SU-DHL-6 (cell line): Measurements from ENCODE around the gene INO80E.

ENCODE experiments used
- H2AFZ ChIP-seq: fragments of 200-600 bp; sonication (generic); 2 replicates; pipeline ENCODE4 v1.6.1; 2014; ENCODE audit warnings: low read depth, mild to moderate bottlenecking, moderate library complexity, mixed read lengths, antibody characterized with exemption, low read length; ENCODE audit not compliant: severe bottlenecking
- H3F3A ChIP-seq: fragments of 200-600 bp; shearing (Covaris generic); 2 replicates; pipeline ENCODE4 v1.6.0; 2016; ENCODE audit warnings: antibody characterized with exemption, mild to moderate bottlenecking; ENCODE audit not compliant: insufficient read depth
- H3K27ac ChIP-seq: fragments of 200-600 bp; sonication (generic); 2 replicates; pipeline ENCODE4 v1.5.1; 2016; ENCODE audit warnings: low read depth, mild to moderate bottlenecking, low read length, moderate library complexity, mixed read lengths
- H3K27me3 ChIP-seq: fragments of 200-600 bp; sonication (generic), shearing (Covaris generic); 2 replicates; pipeline ENCODE4 v1.6.0; 2014; ENCODE audit warnings: mild to moderate bottlenecking, low read length
- H3K36me3 ChIP-seq: fragments of 200-600 bp; sonication (generic); 2 replicates; pipeline ENCODE4 v1.6.1; 2014; ENCODE audit warnings: mild to moderate bottlenecking, low read length, mixed read lengths
- H3K4me2 ChIP-seq: fragments of 300-600, 200-600 bp; shearing (Covaris generic), sonication (generic); 2 replicates; pipeline ENCODE4 v1.6.0; 2014; ENCODE audit warnings: low read length, low read depth, mild to moderate bottlenecking; ENCODE audit not compliant: poor library complexity, severe bottlenecking
- H3K4me3 ChIP-seq: fragments of 200-600 bp; sonication (generic); 2 replicates; pipeline ENCODE4 v1.5.1; 2014; ENCODE audit warnings: antibody characterized with exemption, low read length, mild to moderate bottlenecking, mixed read lengths; ENCODE audit not compliant: insufficient read depth, poor library complexity, severe bottlenecking
- H3K79me2 ChIP-seq: fragments of 200-600 bp; sonication (generic); 2 replicates; pipeline ENCODE4 v1.6.1; 2014; ENCODE audit warnings: mild to moderate bottlenecking, low read length, moderate library complexity; ENCODE audit not compliant: insufficient read depth
- H3K9ac ChIP-seq: fragments of 200-600 bp; sonication (generic); 2 replicates; pipeline ENCODE4 v1.7.0; 2014; ENCODE audit warnings: mild to moderate bottlenecking, low read length
- H3K9me2 ChIP-seq: fragments of 200-600 bp; sonication (generic); replicated peaks from 2 replicates; pipeline ENCODE4 v1.6.1; 2014; ENCODE audit warnings: low read length; ENCODE audit not compliant: insufficient read depth
- H3K9me3 ChIP-seq: fragments of 200-600 bp; sonication (generic); 2 replicates; pipeline ENCODE4 v1.6.1; 2014; ENCODE audit warnings: low read length, mixed read lengths; ENCODE audit not compliant: insufficient read depth
- H4K20me1 ChIP-seq: fragments of 200-600 bp; sonication (generic); 2 replicates; pipeline ENCODE4 v1.6.1; 2014; ENCODE audit warnings: low read depth, mild to moderate bottlenecking, antibody characterized with exemption, low read length, moderate library complexity, mixed read lengths
- CTCF ChIP-seq: fragments of 200-600 bp; sonication (generic); IDR thresholded peaks from one replicate; pipeline ENCODE4 v1.5.1; 2017; ENCODE audit warnings: antibody characterized with exemption, mild to moderate bottlenecking, low read length, moderate library complexity; ENCODE audit not compliant: insufficient read depth, poor library complexity, severe bottlenecking
- EZH2phosphoT487 ChIP-seq: fragments of 200-600 bp; sonication (generic), shearing (Covaris generic); conservative IDR thresholded peaks from 2 replicates; pipeline ENCODE4 v1.6.1; 2018; ENCODE audit warnings: mild to moderate bottlenecking, antibody characterized with exemption, low read length, moderate library complexity, mixed read lengths

Gene INO80E

DNA sequence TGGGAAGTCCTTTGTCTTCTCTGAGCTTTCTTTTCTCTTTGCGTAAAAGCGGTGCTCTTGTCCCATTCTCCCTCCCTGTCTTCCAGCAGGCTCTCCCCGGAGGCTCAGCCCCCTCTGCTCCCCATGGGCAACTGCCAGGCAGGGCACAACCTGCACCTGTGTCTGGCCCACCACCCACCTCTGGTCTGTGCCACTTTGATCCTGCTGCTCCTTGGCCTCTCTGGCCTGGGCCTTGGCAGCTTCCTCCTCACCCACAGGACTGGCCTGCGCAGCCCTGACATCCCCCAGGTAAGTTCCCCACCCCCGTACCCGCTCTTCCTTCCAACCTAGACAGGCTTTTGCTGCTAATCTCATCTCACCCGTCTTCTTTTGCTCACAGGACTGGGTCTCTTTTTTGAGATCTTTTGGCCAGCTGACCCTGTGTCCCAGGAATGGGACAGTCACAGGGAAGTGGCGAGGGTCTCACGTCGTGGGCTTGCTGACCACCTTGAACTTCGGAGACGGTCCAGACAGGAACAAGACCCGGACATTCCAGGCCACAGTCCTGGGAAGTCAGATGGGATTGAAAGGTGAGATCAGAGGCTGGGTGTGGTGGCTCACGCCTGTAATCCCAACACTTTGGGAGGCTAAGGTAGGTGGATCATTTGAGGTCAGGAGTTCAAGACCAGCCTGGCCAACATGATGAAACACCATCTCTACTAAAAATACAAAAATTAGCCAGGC is 32.9 kb upstream of the INO80E start:
- no peaks in the 10 kb centered on the region for H3K9me3 ChIP-seq
- no peak overlapping the region for H3K27ac ChIP-seq
- H3K27me3 ChIP-seq = no peaks in the 10 kb centered on the region
- peak overlapping the region; percentile 79 for H3K4me2 ChIP-seq
- no peaks in the 10 kb centered on the region for H3F3A ChIP-seq
- H3K4me3 ChIP-seq = no peak overlapping the region
- no peaks in the 10 kb centered on the region for H3K9me2 ChIP-seq
- H3K36me3 ChIP-seq = no peaks in the 10 kb centered on the region
- no peaks in the 10 kb centered on the region for H4K20me1 ChIP-seq
- no peak overlapping the region for H2AFZ ChIP-seq
- peak overlapping the region; percentile 72; the same call in 1 of the 2 replicates for H3K9ac ChIP-seq
- TF ChIP-seq CTCF (no peak), EZH2phosphoT487 (no peak)
- no peaks in the 10 kb centered on the region for H3K79me2 ChIP-seq

DNA sequence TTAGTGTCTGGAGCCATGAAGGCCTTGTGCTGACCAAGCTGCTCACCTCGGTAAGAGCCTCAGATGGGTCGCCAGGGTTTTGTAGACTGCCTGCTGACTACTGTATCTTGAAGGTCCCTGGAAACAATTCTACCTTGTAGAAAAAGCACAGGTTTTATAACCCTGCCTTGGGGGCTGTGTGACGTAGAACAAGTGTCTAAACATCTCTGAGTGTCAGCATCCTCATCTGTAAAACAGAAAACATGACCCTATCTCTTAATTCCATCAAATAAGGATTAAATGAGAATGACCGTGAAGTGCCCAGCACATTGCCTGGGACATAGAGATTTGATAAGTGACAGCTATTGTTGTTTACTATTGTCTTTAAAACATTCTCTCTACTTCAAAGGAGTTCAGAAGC is 27.8 kb upstream of the INO80E start:
- Histone ChIP-seq H3F3A (peaks cover 16% of the 10 kb centered on the region), H3K79me2 (no peaks in the 10 kb centered on the region), H2AFZ (no peak overlapping the region), H3K27me3 (no peaks in the 10 kb centered on the region), H3K27ac (no peak overlapping the region), H3K4me2 (no peak overlapping the region), H3K4me3 (no peak overlapping the region), H3K9ac (no peak overlapping the region), H4K20me1 (no peaks in the 10 kb centered on the region), H3K9me3 (no peaks in the 10 kb centered on the region), H3K36me3 (no peaks in the 10 kb centered on the region), H3K9me2 (no peaks in the 10 kb centered on the region)
- TF ChIP-seq EZH2phosphoT487 (no peak), CTCF (no peak)

- no peaks in the 10 kb centered on the region for H4K20me1 ChIP-seq
- no peak overlapping the region for H3K9ac ChIP-seq
- no peaks in the 10 kb centered on the region for H3K36me3 ChIP-seq
- TF ChIP-seq EZH2phosphoT487 (no peak), CTCF (no peak)
- no peaks in the 10 kb centered on the region for H3K9me3 ChIP-seq
- no peak overlapping the region for H3K4me2 ChIP-seq
- peaks cover 25% of the 10 kb centered on the region for H3K79me2 ChIP-seq
- no peak overlapping the region for H3K27ac ChIP-seq
- H3K9me2 ChIP-seq = no peaks in the 10 kb centered on the region
- peaks cover 16% of the 10 kb centered on the region for H3F3A ChIP-seq
- no peaks in the 10 kb centered on the region for H3K27me3 ChIP-seq
- no peak overlapping the region for H2AFZ ChIP-seq
- H3K4me3 ChIP-seq = no peak overlapping the region
Observed at GRCh38 chr16:29971304-29971703, 24.7 kb upstream of the INO80E start.
